AG10803 (cell line): ENCODE results near the gene BAIAP2.

ENCODE experiments used
- DNase-seq: peaks from one replicate; pipeline ENCODE4 v3.0.0; 2010; ENCODE audit warnings: low read depth
- H3K4me3 ChIP-seq: 2 replicates; pipeline ENCODE4 v1.5.1; 2011; ENCODE audit warnings: mild to moderate bottlenecking, low read length, control low read depth
- TF ChIP-seq, protein P1 (sequence below): conservative IDR thresholded peaks from 2 replicates; pipeline ENCODE4 v1.5.1; 2011; ENCODE audit warnings: mild to moderate bottlenecking, low read length, control low read depth, inconsistent platforms

BAIAP2 gene

DNA sequence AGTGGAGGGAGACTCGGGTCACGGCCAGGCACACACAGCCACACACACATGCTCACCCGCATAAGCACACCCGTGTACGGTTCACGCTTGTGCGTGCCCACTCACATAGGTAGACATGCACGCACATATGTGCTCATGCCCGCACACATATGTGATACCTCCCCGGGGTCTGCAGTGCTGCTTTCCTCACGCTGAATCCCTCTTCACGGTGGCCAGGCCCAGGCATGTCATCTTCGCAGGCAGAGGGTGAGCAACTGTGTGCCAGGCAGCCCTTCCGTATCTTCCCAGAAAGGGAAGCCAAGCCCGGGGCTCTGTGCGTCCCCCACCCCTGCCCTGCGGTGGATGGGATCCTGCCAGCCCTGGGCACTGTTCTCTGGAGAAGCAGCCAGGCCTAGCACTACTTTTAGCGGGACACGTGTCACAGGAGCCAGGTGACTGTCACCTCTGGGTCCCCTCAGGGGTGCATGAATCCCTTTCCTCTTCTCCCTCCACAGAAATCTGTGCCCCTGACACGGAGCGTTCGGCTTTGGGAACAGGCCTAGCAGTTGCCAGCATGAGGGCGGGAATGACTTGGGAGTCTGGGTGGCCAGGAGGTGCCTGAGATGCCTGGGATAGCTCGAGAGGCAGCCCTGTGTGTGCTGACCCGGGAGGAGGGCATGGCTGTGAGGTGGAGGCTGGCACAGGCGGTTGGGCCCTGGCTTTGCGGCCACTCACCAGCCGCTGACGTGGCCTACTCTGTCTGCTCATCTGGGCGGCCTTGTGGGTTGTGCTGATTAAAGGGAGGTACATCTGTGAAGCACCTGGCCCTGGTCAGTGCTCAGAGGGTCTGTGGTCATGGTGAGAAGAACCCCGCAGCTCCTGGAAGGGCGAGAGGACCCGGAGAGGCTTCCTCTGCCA lies 47.5 kb downstream of the BAIAP2 start:
- TF ChIP-seq, protein P1, sequence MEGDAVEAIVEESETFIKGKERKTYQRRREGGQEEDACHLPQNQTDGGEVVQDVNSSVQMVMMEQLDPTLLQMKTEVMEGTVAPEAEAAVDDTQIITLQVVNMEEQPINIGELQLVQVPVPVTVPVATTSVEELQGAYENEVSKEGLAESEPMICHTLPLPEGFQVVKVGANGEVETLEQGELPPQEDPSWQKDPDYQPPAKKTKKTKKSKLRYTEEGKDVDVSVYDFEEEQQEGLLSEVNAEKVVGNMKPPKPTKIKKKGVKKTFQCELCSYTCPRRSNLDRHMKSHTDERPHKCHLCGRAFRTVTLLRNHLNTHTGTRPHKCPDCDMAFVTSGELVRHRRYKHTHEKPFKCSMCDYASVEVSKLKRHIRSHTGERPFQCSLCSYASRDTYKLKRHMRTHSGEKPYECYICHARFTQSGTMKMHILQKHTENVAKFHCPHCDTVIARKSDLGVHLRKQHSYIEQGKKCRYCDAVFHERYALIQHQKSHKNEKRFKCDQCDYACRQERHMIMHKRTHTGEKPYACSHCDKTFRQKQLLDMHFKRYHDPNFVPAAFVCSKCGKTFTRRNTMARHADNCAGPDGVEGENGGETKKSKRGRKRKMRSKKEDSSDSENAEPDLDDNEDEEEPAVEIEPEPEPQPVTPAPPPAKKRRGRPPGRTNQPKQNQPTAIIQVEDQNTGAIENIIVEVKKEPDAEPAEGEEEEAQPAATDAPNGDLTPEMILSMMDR, result no peak
- DNase-seq, result no peak
- H3K4me3 ChIP-seq, result no peak overlapping the region

- TF ChIP-seq, protein P1, result no peak
- H3K4me3 ChIP-seq, result no peak overlapping the region
- no peak for DNase-seq
Observed at GRCh38 chr17:81083125-81083765, 48.3 kb downstream of the BAIAP2 start.

- H3K4me3 ChIP-seq, result no peak overlapping the region
- TF ChIP-seq, protein P1, result no peak
- DNase-seq, result no peak
Observed at GRCh38 chr17:81084680-81085419, 49.9 kb downstream of the BAIAP2 start.

DNA sequence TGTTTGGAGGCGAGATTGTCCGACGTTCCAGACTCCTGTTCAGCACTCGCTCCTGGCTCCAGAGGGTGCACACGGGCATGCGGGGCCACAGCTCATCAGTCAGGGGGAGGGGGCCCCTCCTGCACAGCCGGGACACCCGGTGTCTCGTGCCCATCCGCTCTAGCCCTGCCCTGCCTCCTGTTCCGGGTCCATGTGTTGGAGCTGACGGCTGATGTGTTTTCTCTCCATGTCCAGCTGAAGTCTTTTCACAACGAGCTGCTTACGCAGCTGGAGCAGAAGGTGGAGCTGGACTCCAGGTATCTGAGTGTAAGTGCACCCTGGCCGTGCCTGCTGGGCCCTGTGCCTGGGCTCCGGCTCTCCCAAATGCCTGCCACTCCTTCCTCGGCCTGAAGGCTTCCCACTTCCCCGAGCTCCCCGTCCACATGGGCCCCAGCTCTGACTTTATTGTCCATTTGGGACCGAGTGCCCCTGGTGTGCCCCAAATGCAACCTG lies 50.5 kb downstream of the BAIAP2 start:
- DNase-seq, result no peak
- TF ChIP-seq, protein P1, result no peak
- no peak overlapping the region for H3K4me3 ChIP-seq

GRCh38 chr17:81086789-81087551 lies 52.0 kb downstream of the BAIAP2 start:
- no peak overlapping the region for H3K4me3 ChIP-seq
- TF ChIP-seq, protein P1, result no peak
- DNase-seq, result no peak

- H3K4me3 ChIP-seq, result no peak overlapping the region
- TF ChIP-seq, protein P1, result no peak
- DNase-seq, result peak; percentile 57
Observed at GRCh38 chr17:81090361-81091136, 55.6 kb downstream of the BAIAP2 start.
